Measurements from ENCODE around the gene ARSG. TPM values are rescaled to one million over a fixed set of nuclear protein-coding genes. Genes with fewer than 3 reads are reported as not detected.

Gene ARSG
- total and polyA plus RNA-seq, 9 of the 15 experiments (the other 6 are each of a cell fraction or from before 2014, with no cell fraction given): 1.0 to 5.6 (median 1.8) TPM

DNA sequence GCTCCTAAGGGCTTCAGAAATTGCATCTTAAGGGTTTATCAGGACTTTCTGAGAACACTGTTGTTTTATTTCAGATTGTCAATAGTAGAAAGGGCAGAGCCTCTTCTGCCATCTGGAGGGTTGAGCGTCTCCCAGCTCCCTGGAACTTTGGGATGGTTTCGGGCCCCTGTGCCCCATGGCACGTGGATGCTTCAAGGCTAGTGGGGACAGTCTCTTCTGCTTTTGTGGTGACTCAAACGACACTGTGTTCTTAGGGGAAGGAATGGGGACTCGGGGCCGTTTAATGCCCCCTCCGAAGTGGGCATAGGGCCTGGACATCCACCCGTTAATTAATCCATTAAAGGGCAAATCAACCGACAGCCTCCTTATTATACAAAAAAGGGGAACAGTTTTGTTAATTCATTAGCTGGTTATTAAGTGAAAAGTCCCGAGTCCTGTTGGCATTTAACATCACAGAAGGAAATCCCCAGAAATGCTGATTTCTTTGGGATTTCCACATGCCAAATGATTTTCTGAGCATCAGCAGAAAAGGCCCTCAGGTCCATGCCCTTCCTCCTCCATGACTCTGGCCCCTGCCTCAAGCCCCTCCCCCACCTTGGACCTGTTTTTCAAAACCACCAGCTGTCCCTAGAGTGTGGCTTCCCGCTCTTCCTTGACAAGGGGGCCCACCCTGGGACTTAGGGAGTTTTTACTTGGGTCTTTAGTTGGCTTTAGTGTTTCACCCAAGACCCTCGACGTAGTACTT is 68.7 kb downstream of the ARSG start:
- DNase-seq (ENCODE audit: extremely low read depth in 1 of 4, low spot score in 3 of 4) (no peak), FAIRE-seq (no peak), ATAC-seq (no peak)
- H3K9me3 ChIP-seq (replicated peaks; ENCODE audit: control insufficient read depth, insufficient read depth, low read depth, low read length): no peaks in the 10 kb centered on the region
- WGBS (ENCODE audit: insufficient coverage, low coverage, missing lambda C conversion rate): 0% methylated on average over 13 of the region's 13 CpGs
- in situ Hi-C loops (cut with MboI) (no loop called here), intact Hi-C loops (cut with micrococcal nuclease) (no loop called here)
- H3K9me1 ChIP-seq (ENCODE audit: control insufficient read depth, insufficient read depth, low read length): no peaks in the 10 kb centered on the region
- TF ChIP-seq PCBP1 (IDR thresholded peaks at IDR 0.05; ENCODE audit: low read depth, low read length, poor library complexity, severe bottlenecking): no peak
- TF ChIP-seq NBN (IDR thresholded peaks at IDR 0.05; ENCODE audit: low read depth): no peak
- TF ChIP-seq STAT5B (CRISPR knock-in tag; IDR thresholded peaks at IDR 0.05): no peak
- TF ChIP-seq ZNF197 (CRISPR knock-in tag; IDR thresholded peaks at IDR 0.05; ENCODE audit: low read depth): no peak
- no peak for TF ChIP-seq NFXL1 (CRISPR knock-in tag; IDR thresholded peaks at IDR 0.05)
- no peak for TF ChIP-seq HDGF (IDR thresholded peaks at IDR 0.05)
- no peak for TF ChIP-seq ZC3H11A (IDR thresholded peaks at IDR 0.05; ENCODE audit: low read depth, low read length)
- TF ChIP-seq ZFP91 (CRISPR knock-in tag; IDR thresholded peaks at IDR 0.05): no peak
- TF ChIP-seq ZNF124 (CRISPR knock-in tag; IDR thresholded peaks at IDR 0.05): no peak
- no peak for TF ChIP-seq BACH1 (tag; IDR thresholded peaks at IDR 0.05)
- no peak for TF ChIP-seq ZNF551 (CRISPR knock-in tag; IDR thresholded peaks at IDR 0.05)
- TF ChIP-seq PBX2 (CRISPR knock-in tag; IDR thresholded peaks at IDR 0.05; ENCODE audit: low read depth): no peak
- no peak for TF ChIP-seq PBX2 (tag; conservative IDR thresholded peaks at IDR 0.05; ENCODE audit: low read depth)
- TF ChIP-seq, protein P1, sequence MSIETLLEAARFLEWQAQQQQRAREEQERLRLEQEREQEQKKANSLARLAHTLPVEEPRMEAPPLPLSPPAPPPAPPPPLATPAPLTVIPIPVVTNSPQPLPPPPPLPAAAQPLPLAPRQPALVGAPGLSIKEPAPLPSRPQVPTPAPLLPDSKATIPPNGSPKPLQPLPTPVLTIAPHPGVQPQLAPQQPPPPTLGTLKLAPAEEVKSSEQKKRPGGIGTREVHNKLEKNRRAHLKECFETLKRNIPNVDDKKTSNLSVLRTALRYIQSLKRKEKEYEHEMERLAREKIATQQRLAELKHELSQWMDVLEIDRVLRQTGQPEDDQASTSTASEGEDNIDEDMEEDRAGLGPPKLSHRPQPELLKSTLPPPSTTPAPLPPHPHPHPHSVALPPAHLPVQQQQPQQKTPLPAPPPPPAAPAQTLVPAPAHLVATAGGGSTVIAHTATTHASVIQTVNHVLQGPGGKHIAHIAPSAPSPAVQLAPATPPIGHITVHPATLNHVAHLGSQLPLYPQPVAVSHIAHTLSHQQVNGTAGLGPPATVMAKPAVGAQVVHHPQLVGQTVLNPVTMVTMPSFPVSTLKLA (conservative IDR thresholded peaks at IDR 0.05): no peak
- no peak overlapping the region for H3K27ac ChIP-seq (ENCODE audit: extremely low read depth, low read depth, low read length)
- no peak overlapping the region for H3K4me2 ChIP-seq (ENCODE audit: insufficient read depth, low read length)
- no peak overlapping the region for H3K9ac ChIP-seq (ENCODE audit: insufficient read depth in 1 of 2, low read depth in 2 of 2, low read length in 2 of 2)
- ChIA-PET POLR2A (interaction anchor here (0.7 kb wide), 1 partner anchor 46 kb away, joined by 4 read pairs; no protein-coding TSS in a partner anchor), CTCF (ENCODE audit: low intra/inter-chr PET ratio) (no interaction called here)
- no TSS peak for BruUV-seq (replicated peaks)
- H2AFZ ChIP-seq (ENCODE audit: low read depth, low read length): no peak overlapping the region
- peaks cover 34 to 67% of the 10 kb centered on the region in 2 experiments for H3K27me3 ChIP-seq (ENCODE audit: control insufficient read depth in 2 of 2, insufficient read depth in 2 of 2, low read length in 2 of 2)
- no peak overlapping the region for H3K4me3 ChIP-seq
- no peaks in the 10 kb centered on the region for H3K79me2 ChIP-seq (ENCODE audit: control insufficient read depth, insufficient read depth, low read length)
- H3K36me3 ChIP-seq (ENCODE audit: control insufficient read depth, insufficient read depth, low read length): no peaks in the 10 kb centered on the region
- no peaks in the 10 kb centered on the region for H4K20me1 ChIP-seq (replicated peaks; ENCODE audit: control insufficient read depth, insufficient read depth, low read length)
- H3K4me1 ChIP-seq (replicated peaks in 1 of 2; ENCODE audit: control insufficient read depth in 2 of 2, insufficient read depth in 2 of 2, low read length in 2 of 2): no peaks in the 10 kb centered on the region
